ENCODE measurements around the gene CFAP210. TPM values are rescaled to one million over a fixed set of nuclear protein-coding genes. Genes with fewer than 3 reads are reported as not detected.
A peak's percentile ranks its signal among the peaks of the same experiment; 100 is the strongest.

CFAP210 gene
- total RNA-seq, 5 donors from 2014 or later (not counting 1 experiment from before 2014, with no cell fraction given): 0.35 to 0.96 TPM; not detected in 3

DNA sequence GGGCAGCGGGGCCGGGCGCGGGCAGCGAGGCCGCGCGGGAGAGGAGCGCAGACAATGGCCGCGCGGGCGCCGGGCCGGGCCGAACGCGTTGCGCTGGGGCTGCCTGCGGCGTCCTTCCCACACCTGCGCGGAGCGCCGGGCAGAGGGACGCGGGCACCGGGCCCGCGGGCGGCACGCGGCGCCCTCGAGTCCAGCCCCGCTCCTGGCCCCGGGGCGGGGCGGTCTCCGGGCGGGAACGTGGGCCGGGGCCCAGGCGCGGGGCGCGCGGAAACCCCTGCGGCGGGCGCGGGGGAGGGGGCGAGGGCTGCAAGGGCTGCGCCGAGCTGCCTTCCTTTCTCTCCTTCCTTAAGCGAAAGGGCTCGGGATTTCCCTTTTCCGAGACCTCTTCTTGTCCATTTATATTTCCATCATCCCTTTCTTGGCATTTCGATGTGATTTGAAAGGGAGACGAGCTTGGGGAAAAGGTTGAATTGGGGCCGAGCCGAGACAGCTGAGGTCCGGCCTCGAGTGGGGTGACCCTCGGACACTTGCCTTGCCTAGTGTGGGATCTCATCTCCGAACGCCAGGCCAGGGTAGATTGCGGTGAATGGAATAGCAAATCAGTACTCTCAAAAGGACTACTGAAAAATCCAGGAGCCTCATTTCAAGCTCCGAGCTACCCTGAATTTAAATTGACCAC lies 40.1 kb upstream of the CFAP210 start:
- Histone ChIP-seq H3K4me1 (ENCODE audit: control insufficient read depth in 1 of 2, extremely low read depth in 1 of 2, insufficient read depth in 2 of 2, low read length in 2 of 2) (peaks cover 3 to 13% of the 10 kb centered on the region in 2 experiments), H3K4me3 (ENCODE audit: control insufficient read depth in 1 of 2, extremely low read depth in 1 of 2, low read length in 1 of 2) (peak overlapping the region; percentile 40 to 61), H3K27ac (ENCODE audit: low read length) (no peak overlapping the region), H3K9me3 (no peaks in the 10 kb centered on the region), H3K27me3 (replicated peaks in 1 of 2; ENCODE audit: control insufficient read depth in 2 of 2, extremely low read depth in 1 of 2, insufficient read depth in 2 of 2, low read length in 1 of 2) (peaks cover 0 to 13% of the 10 kb centered on the region in 2 experiments), H3K36me3 (ENCODE audit: control insufficient read depth in 2 of 2, extremely low read depth in 1 of 2, insufficient read depth in 1 of 2, low read length in 1 of 2) (no peaks in the 10 kb centered on the region)
- Mint-ChIP-seq H3K36me3 (no peaks in the 10 kb centered on the region), H3K27me3 (peaks cover 19 to 28% of the 10 kb centered on the region in 2 donors), H3K4me1 (peaks cover 17 to 20% (median 19%) of the 10 kb centered on the region in 3 donors), H3K9me3 (no peaks in the 10 kb centered on the region), H3K27ac (no peak overlapping the region), H3K4me3 (peak overlapping the region; percentile 70 to 89 (median 76))
- WGBS (ENCODE audit: insufficient coverage): 2% methylated on average over 42 of the region's 69 CpGs
- ChIA-PET CTCF (no interaction called here), POLR2A (interaction anchor here in 1 of 2 donors (0.6 kb wide), 1 partner anchor 88 kb away, joined by 4 read pairs; no protein-coding TSS in a partner anchor)
- DNase-seq: peak in 4 of 35 experiments; percentile 0 to 21 (median 5)
- peak; percentile 37 to 54 (median 42) for ATAC-seq (replicated peaks in 1 of 4)

DNA sequence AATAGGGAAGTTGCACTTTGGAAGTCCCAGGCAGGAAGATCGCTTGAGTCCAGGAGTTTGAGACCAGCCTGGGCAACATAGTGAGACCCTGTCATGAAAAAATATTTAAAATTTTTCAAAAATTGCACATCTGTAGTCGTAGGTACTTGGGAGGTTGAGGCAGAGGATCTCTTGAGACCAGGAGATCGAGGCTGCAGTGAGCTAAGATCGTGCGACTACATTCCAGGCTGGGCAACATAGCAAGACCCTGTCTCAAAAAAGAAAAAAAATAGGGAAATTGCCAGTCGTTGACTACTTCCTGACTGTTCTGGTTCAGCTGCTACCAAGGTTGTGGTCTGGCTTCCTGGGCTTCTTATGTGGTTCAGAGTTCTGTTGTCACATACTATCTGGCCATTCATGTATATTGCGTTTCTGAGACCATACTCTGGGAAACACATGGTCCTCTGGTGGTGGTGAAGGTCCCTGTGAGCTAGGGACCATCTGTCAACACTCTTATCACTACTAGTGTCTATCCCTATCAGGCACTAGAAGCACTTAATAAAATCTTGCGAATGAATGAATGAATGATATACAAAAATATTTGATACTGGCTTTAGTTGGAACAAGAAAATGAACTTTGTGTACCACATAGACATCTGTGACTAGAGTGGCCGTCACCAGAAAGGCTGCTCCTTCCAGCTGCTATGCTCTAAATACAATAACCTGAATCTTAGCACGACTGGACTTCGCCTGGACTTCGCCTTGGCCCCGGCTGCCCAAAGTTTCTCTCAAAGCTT lies 38.6 kb upstream of the CFAP210 start:
- H3K27ac ChIP-seq (ENCODE audit: low read length): no peak overlapping the region

DNA sequence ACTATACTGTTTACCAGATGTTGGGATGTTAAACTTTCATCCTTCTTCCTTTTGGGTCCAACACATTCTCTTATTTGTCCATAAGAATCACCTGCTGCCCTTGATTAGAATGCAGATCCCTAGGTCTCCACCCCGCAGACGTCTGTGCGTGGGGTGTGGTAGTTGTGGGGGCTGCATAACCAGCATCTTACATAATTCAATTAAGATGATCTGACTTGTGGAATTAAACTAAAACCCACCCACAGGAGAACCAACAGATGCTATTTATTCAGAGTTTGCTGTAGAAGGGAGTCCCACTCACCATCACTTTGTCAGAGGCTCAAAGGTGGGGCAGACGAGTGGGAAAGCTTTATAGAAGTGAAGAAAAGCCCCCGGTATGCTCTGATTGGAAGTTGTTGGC lies 37.9 kb upstream of the CFAP210 start:
- Histone ChIP-seq H3K36me3 (ENCODE audit: control insufficient read depth in 2 of 2, extremely low read depth in 1 of 2, insufficient read depth in 1 of 2, low read length in 1 of 2) (no peaks in the 10 kb centered on the region), H3K27ac (ENCODE audit: low read length) (no peak overlapping the region), H3K4me1 (ENCODE audit: control insufficient read depth in 1 of 2, extremely low read depth in 1 of 2, insufficient read depth in 2 of 2, low read length in 2 of 2) (peaks cover 3 to 13% of the 10 kb centered on the region in 2 experiments), H3K9me3 (no peaks in the 10 kb centered on the region), H3K4me3 (ENCODE audit: control insufficient read depth in 1 of 2, extremely low read depth in 1 of 2, low read length in 1 of 2) (no peak overlapping the region), H3K27me3 (replicated peaks in 1 of 2; ENCODE audit: control insufficient read depth in 2 of 2, extremely low read depth in 1 of 2, insufficient read depth in 2 of 2, low read length in 1 of 2) (peaks cover 0 to 13% of the 10 kb centered on the region in 2 experiments)
- POLR2A ChIA-PET: no interaction called here
- Mint-ChIP-seq H3K4me1 (peaks cover 17 to 20% (median 19%) of the 10 kb centered on the region in 3 donors), H3K9me3 (no peaks in the 10 kb centered on the region), H3K27ac (no peak overlapping the region), H3K4me3 (peak overlapping the region; percentile 14 to 53 (median 40)), H3K27me3 (peaks cover 16 to 25% of the 10 kb centered on the region in 2 donors), H3K36me3 (no peaks in the 10 kb centered on the region)
- 100% methylated on average over 1 of the region's 5 CpGs for WGBS (ENCODE audit: insufficient coverage)
- CTCF ChIA-PET: no interaction called here
- no peak for DNase-seq
- ATAC-seq (replicated peaks in 1 of 4): no peak

More for the DNA sequence above, 38.6 kb upstream of the CFAP210 start:
- Histone ChIP-seq H3K36me3 (ENCODE audit: control insufficient read depth in 2 of 2, extremely low read depth in 1 of 2, insufficient read depth in 1 of 2, low read length in 1 of 2) (no peaks in the 10 kb centered on the region), H3K27me3 (replicated peaks in 1 of 2; ENCODE audit: control insufficient read depth in 2 of 2, extremely low read depth in 1 of 2, insufficient read depth in 2 of 2, low read length in 1 of 2) (peaks cover 0 to 13% of the 10 kb centered on the region in 2 experiments), H3K9me3 (no peaks in the 10 kb centered on the region), H3K4me1 (ENCODE audit: control insufficient read depth in 1 of 2, extremely low read depth in 1 of 2, insufficient read depth in 2 of 2, low read length in 2 of 2) (peaks cover 3 to 13% of the 10 kb centered on the region in 2 experiments), H3K4me3 (ENCODE audit: control insufficient read depth in 1 of 2, extremely low read depth in 1 of 2, low read length in 1 of 2) (peak overlapping the region; percentile 46 to 61)
- no peak overlapping the region for H3K27ac Mint-ChIP-seq
- WGBS (ENCODE audit: insufficient coverage): 77% methylated on average over 7 of the region's 13 CpGs
- ChIA-PET CTCF (interaction anchor here in 1 of 2 donors (0.6 kb wide), 1 partner anchor 251 kb away, joined by 3 read pairs; no protein-coding TSS in a partner anchor), POLR2A (no interaction called here)
- H3K36me3 Mint-ChIP-seq: no peaks in the 10 kb centered on the region
- ATAC-seq (replicated peaks in 1 of 4) (peak in 1 of 4 experiments; percentile 28), DNase-seq (peak in 1 of 35 experiments; percentile 14)
- H3K4me3 Mint-ChIP-seq: peak overlapping the region; percentile 83 to 89 (median 83)
- no peaks in the 10 kb centered on the region for H3K9me3 Mint-ChIP-seq
- H3K4me1 Mint-ChIP-seq: peaks cover 17 to 20% (median 19%) of the 10 kb centered on the region in 3 donors
- H3K27me3 Mint-ChIP-seq: peaks cover 19 to 28% of the 10 kb centered on the region in 2 donors

DNA sequence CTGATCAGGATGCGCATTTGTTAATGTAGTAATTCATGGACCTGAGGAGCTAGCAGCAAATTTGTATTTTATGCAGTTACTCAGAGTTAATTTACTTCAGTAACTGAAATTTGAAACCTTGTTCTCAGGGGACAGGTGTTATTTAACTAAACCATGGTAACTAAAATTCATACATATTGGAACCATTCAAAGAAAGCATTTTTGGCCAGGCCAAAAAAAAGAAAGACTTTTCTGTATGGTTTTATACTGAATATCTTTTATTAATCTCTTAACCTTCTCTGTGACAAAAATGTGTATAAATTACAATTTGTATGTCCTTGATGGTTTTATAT lies 35.0 kb upstream of the CFAP210 start:
- ChIA-PET POLR2A (no interaction called here), CTCF (no interaction called here)
- Mint-ChIP-seq H3K27me3 (peaks cover 4 to 10% of the 10 kb centered on the region in 2 donors), H3K4me1 (peaks cover 14 to 17% (median 15%) of the 10 kb centered on the region in 3 donors), H3K36me3 (no peaks in the 10 kb centered on the region), H3K4me3 (no peak overlapping the region), H3K9me3 (no peaks in the 10 kb centered on the region), H3K27ac (no peak overlapping the region)
- Histone ChIP-seq H3K4me1 (ENCODE audit: control insufficient read depth in 1 of 2, extremely low read depth in 1 of 2, insufficient read depth in 2 of 2, low read length in 2 of 2) (peaks cover 3 to 8% of the 10 kb centered on the region in 2 experiments), H3K27me3 (replicated peaks in 1 of 2; ENCODE audit: control insufficient read depth in 2 of 2, extremely low read depth in 1 of 2, insufficient read depth in 2 of 2, low read length in 1 of 2) (peaks cover 0 to 9% of the 10 kb centered on the region in 2 experiments), H3K36me3 (ENCODE audit: control insufficient read depth in 2 of 2, extremely low read depth in 1 of 2, insufficient read depth in 1 of 2, low read length in 1 of 2) (no peaks in the 10 kb centered on the region), H3K9me3 (no peaks in the 10 kb centered on the region), H3K27ac (ENCODE audit: low read length) (no peak overlapping the region), H3K4me3 (ENCODE audit: control insufficient read depth in 1 of 2, extremely low read depth in 1 of 2, low read length in 1 of 2) (no peak overlapping the region)
- 89% methylated on average over 1 of the region's 1 CpG for WGBS (ENCODE audit: insufficient coverage)
- no peak for ATAC-seq (replicated peaks in 1 of 4)
- no peak for DNase-seq

DNA sequence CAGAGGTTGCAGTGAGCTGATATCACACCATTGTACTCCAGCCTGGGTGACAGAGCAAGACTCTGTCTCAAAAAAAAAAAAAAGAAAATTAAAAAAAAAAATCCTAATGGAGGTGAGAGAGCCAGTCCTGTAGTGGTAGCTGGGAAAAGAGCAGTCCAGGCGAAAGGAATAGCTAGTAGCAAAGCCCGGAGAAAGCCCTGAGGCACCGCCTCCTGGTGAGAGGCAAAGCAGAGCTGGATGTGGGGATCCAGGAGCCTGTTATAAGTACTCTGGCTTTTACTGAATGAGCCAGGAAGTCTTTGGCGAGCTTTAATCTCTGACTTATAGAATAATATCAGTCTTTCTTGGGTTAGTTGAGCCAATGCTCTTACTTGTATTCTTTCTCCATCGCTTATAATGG lies 32.9 kb upstream of the CFAP210 start:
- H3K27me3 Mint-ChIP-seq: peaks cover 0 to 1% of the 10 kb centered on the region in 2 donors
- H3K4me3 Mint-ChIP-seq: no peak overlapping the region
- H3K9me3 ChIP-seq: no peaks in the 10 kb centered on the region
- no peak overlapping the region for H3K27ac ChIP-seq (ENCODE audit: low read length)
- H3K36me3 Mint-ChIP-seq: no peaks in the 10 kb centered on the region
- no peaks in the 10 kb centered on the region for H3K36me3 ChIP-seq (ENCODE audit: control insufficient read depth in 2 of 2, extremely low read depth in 1 of 2, insufficient read depth in 1 of 2, low read length in 1 of 2)
- no peaks in the 10 kb centered on the region for H3K4me1 ChIP-seq (ENCODE audit: control insufficient read depth in 1 of 2, extremely low read depth in 1 of 2, insufficient read depth in 2 of 2, low read length in 2 of 2)
- DNase-seq (no peak), ATAC-seq (replicated peaks in 1 of 4) (no peak)
- no peak overlapping the region for H3K27ac Mint-ChIP-seq
- CTCF ChIA-PET: no interaction called here
- WGBS (ENCODE audit: insufficient coverage): 86% methylated on average over 1 of the region's 5 CpGs
- no peaks in the 10 kb centered on the region for H3K9me3 Mint-ChIP-seq
- POLR2A ChIA-PET: interaction anchor here in 1 of 2 donors (0.7 kb wide), 1 partner anchor 144 kb away, joined by 5 read pairs; no protein-coding TSS in a partner anchor
- H3K4me3 ChIP-seq (ENCODE audit: control insufficient read depth in 1 of 2, extremely low read depth in 1 of 2, low read length in 1 of 2): no peak overlapping the region
- H3K4me1 Mint-ChIP-seq: peaks cover 1 to 3% (median 2%) of the 10 kb centered on the region in 3 donors
- peaks cover 0 to 1% of the 10 kb centered on the region in 2 experiments for H3K27me3 ChIP-seq (replicated peaks in 1 of 2; ENCODE audit: control insufficient read depth in 2 of 2, extremely low read depth in 1 of 2, insufficient read depth in 2 of 2, low read length in 1 of 2)

DNA sequence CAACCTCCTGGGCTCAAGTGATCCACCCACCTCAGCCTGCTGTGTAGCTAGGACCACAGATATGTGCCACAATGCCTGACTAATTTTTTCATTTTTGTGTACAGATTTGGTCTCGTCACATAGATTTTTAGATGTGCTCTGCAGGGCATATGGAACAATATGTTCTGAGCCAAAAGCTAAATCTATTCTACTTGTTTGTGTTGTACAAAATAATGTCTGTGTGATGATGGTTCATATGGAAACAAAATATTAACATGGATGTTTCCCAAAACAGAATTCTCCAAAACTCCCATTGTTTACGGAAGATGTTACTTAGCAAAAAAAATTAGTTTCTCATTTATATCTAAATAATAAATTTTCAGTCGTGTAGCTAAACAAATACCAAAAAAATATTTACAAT lies 26.8 kb upstream of the CFAP210 start:
- Histone ChIP-seq H3K27ac (ENCODE audit: low read length) (no peak overlapping the region), H3K9me3 (no peaks in the 10 kb centered on the region), H3K4me1 (ENCODE audit: control insufficient read depth in 1 of 2, extremely low read depth in 1 of 2, insufficient read depth in 2 of 2, low read length in 2 of 2) (no peaks in the 10 kb centered on the region), H3K36me3 (ENCODE audit: control insufficient read depth in 2 of 2, extremely low read depth in 1 of 2, insufficient read depth in 1 of 2, low read length in 1 of 2) (no peaks in the 10 kb centered on the region), H3K4me3 (ENCODE audit: control insufficient read depth in 1 of 2, extremely low read depth in 1 of 2, low read length in 1 of 2) (no peak overlapping the region), H3K27me3 (replicated peaks in 1 of 2; ENCODE audit: control insufficient read depth in 2 of 2, extremely low read depth in 1 of 2, insufficient read depth in 2 of 2, low read length in 1 of 2) (no peaks in the 10 kb centered on the region)
- no peaks in the 10 kb centered on the region for H3K36me3 Mint-ChIP-seq
- ChIA-PET CTCF (no interaction called here), POLR2A (no interaction called here)
- ATAC-seq (replicated peaks in 1 of 4) (no peak), DNase-seq (no peak)
- no peaks in the 10 kb centered on the region for H3K9me3 Mint-ChIP-seq
- no peak overlapping the region for H3K27ac Mint-ChIP-seq
- no peak overlapping the region for H3K4me3 Mint-ChIP-seq
- WGBS (ENCODE audit: insufficient coverage): 83% methylated on average over 1 of the region's 3 CpGs
- no peaks in the 10 kb centered on the region for H3K27me3 Mint-ChIP-seq
- H3K4me1 Mint-ChIP-seq: peaks cover 0 to 1% (median 0%) of the 10 kb centered on the region in 3 donors
